A673 (cell line): ENCODE results near the gene SAAL1.

Source experiments
- EZH2 ChIP-seq: fragments of 200-600 bp; sonication (generic); IDR thresholded peaks from 2 replicates; pipeline ENCODE4 v1.6.1; 2017; ENCODE audit warnings: borderline replicate concordance, low read depth, mild to moderate bottlenecking, mixed read lengths, antibody characterized with exemption, low read length; ENCODE audit not compliant: poor library complexity, severe bottlenecking
- TF ChIP-seq, protein P1 (sequence below): fragments of 300-800, 200-600 bp; sonication (generic); conservative IDR thresholded peaks from 2 replicates; pipeline ENCODE4 v1.5.1; 2017; ENCODE audit warnings: low read depth, mild to moderate bottlenecking, antibody characterized with exemption, low read length, moderate library complexity, mixed read lengths

DNA sequence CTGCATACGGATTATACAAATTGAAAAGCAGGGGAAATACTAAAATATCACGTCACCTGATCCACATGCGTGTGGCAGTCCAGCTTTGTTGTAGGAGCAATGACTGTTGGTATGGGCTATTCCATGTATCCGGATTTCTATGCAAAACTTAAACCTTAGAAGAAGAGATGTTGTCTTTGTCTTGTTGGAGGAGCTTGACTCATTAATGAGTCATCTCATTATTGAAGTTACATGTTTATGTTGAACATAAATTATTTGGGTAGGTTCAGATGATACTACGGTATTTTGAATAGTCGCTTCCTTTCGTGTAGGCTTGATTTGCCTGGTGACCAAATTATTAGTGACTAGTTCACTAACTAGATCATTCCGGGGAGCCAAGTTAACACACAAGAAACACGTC lies 806 bp upstream of the SAAL1 start:
- TF ChIP-seq, protein P1, sequence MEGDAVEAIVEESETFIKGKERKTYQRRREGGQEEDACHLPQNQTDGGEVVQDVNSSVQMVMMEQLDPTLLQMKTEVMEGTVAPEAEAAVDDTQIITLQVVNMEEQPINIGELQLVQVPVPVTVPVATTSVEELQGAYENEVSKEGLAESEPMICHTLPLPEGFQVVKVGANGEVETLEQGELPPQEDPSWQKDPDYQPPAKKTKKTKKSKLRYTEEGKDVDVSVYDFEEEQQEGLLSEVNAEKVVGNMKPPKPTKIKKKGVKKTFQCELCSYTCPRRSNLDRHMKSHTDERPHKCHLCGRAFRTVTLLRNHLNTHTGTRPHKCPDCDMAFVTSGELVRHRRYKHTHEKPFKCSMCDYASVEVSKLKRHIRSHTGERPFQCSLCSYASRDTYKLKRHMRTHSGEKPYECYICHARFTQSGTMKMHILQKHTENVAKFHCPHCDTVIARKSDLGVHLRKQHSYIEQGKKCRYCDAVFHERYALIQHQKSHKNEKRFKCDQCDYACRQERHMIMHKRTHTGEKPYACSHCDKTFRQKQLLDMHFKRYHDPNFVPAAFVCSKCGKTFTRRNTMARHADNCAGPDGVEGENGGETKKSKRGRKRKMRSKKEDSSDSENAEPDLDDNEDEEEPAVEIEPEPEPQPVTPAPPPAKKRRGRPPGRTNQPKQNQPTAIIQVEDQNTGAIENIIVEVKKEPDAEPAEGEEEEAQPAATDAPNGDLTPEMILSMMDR, result no peak
- TF ChIP-seq EZH2, result no peak
